HG02623 (cell line): ENCODE data around the gene ACTR1A.
A peak's percentile ranks its signal among the peaks of the same experiment; 100 is the strongest.
"Not testable (repeated sequence)": the region's sequence is repeated elsewhere in the genome, so short reads cannot be mapped to it uniquely, and the experiment has no call there.

Experiments
- ATAC-seq: cut with Tn5 transposase; IDR thresholded peaks from one replicate; pipeline ENCODE4 v1.9.1; 2021; ENCODE audit warnings: moderate library complexity; ENCODE audit not compliant: unreplicated experiment

The ACTR1A gene

GRCh38 chr10:102515724-102516123 is 13.2 kb upstream of the ACTR1A start:
- ATAC-seq: no peak

GRCh38 chr10:102514487-102515311 is 12.2 kb upstream of the ACTR1A start:
- ATAC-seq: no peak

- peak; percentile 77 for ATAC-seq
Observed at GRCh38 chr10:102511583-102512274, 9.2 kb upstream of the ACTR1A start.

GRCh38 chr10:102509387-102509786 is 6.9 kb upstream of the ACTR1A start:
- no peak for ATAC-seq

- ATAC-seq: no peak
Observed at GRCh38 chr10:102508506-102508905, 6.0 kb upstream of the ACTR1A start.

- ATAC-seq: no peak
Observed at GRCh38 chr10:102507521-102507920, 5.0 kb upstream of the ACTR1A start.

- no peak for ATAC-seq
Observed at GRCh38 chr10:102505462-102506115, 3.1 kb upstream of the ACTR1A start.

GRCh38 chr10:102504976-102505300 is 2.4 kb upstream of the ACTR1A start:
- no peak for ATAC-seq

- no peak for ATAC-seq
Observed at GRCh38 chr10:102504179-102504975, 1.9 kb upstream of the ACTR1A start.

- ATAC-seq: peak; percentile 66
Observed at GRCh38 chr10:102503264-102504178, 1.0 kb upstream of the ACTR1A start, which contains the start of gene SUFU. Gene SUFU (plus strand): TSS chr10:102503972. CDS start chr10:102504153, 181 bp downstream.

- ATAC-seq: peak; percentile 73
Observed at GRCh38 chr10:102502029-102502336, 529 bp downstream of the ACTR1A start.

- ATAC-seq: no peak
Observed at GRCh38 chr10:102501201-102502028, 1.1 kb downstream of the ACTR1A start.

GRCh38 chr10:102500686-102501085 is 1.8 kb downstream of the ACTR1A start:
- not testable (repeated sequence) for ATAC-seq

- no peak for ATAC-seq
Observed at GRCh38 chr10:102499356-102499755, 3.2 kb downstream of the ACTR1A start.

- ATAC-seq: no peak
Observed at GRCh38 chr10:102497545-102497944, 5.0 kb downstream of the ACTR1A start.

GRCh38 chr10:102493771-102494170 is 8.7 kb downstream of the ACTR1A start:
- ATAC-seq: no peak

GRCh38 chr10:102492983-102493382 is 9.5 kb downstream of the ACTR1A start:
- no peak for ATAC-seq

GRCh38 chr10:102492344-102492939 is 10.1 kb downstream of the ACTR1A start:
- ATAC-seq: no peak

GRCh38 chr10:102491136-102491535 is 11.4 kb downstream of the ACTR1A start:
- no peak for ATAC-seq
